ENCODE data around the gene PRKRIP1.

- TF ChIP-seq CTCF (IDR thresholded peaks at IDR 0.05; ENCODE audit: low read depth, low read length), result no peak
- TF ChIP-seq EZH2phosphoT487 (IDR thresholded peaks at IDR 0.05; ENCODE audit: low read depth), result no peak
Measured at GRCh38 chr7:102400360-102400759, 4.2 kb downstream of the PRKRIP1 start.
